Duodenal mucosa (tissue), 2 donors: ENCODE results near the gene TRIM34.
A peak's percentile ranks its signal among the peaks of the same experiment; 100 is the strongest.
"Not testable (repeated sequence)": the region's sequence is repeated elsewhere in the genome, so short reads cannot be mapped to it uniquely, and the experiment has no call there.

ENCODE experiments used
- H3K27ac ChIP-seq: one replicate; pipeline ENCODE4 v1.7.0; 2013; ENCODE audit warnings: low read depth, low read length
- H3K27me3 ChIP-seq, 2 donors: one replicate each; pipeline ENCODE4 v1.7.0; 2013; ENCODE audit warnings: low read length in 2 of 2, control low read depth in 1 of 2; ENCODE audit not compliant: insufficient read depth in 2 of 2, control insufficient read depth in 1 of 2
- H3K36me3 ChIP-seq, 2 donors: one replicate each; pipeline ENCODE4 v1.7.0; 2013; ENCODE audit warnings: low read length in 2 of 2, control low read depth in 1 of 2; ENCODE audit not compliant: insufficient read depth in 2 of 2, control insufficient read depth in 1 of 2
- H3K4me1 ChIP-seq, 2 donors: one replicate each; pipeline ENCODE4 v1.7.0; 2013; ENCODE audit warnings: low read length in 2 of 2, control low read depth in 1 of 2; ENCODE audit not compliant: insufficient read depth in 2 of 2, control insufficient read depth in 1 of 2
- H3K4me3 ChIP-seq, 2 donors: one replicate each; pipeline ENCODE4 v1.7.0; 2013; ENCODE audit warnings: low read length in 2 of 2, low read depth in 1 of 2
- H3K9ac ChIP-seq, 2 donors: one replicate each; pipeline ENCODE4 v1.7.0; 2013; ENCODE audit warnings: low read length in 2 of 2, low read depth in 1 of 2
- H3K9me3 ChIP-seq, 2 donors: one replicate each; pipeline ENCODE4 v1.7.0; 2013; ENCODE audit warnings: low read length in 2 of 2, control low read depth in 1 of 2; ENCODE audit not compliant: control insufficient read depth in 1 of 2

TRIM34 gene

GRCh38 chr11:5682890-5683441, 58.2 kb downstream of the TRIM34 start:
- H3K4me1 ChIP-seq, H3K4me3 ChIP-seq, H3K9me3 ChIP-seq, H3K27ac ChIP-seq, H3K9ac ChIP-seq, H3K27me3 ChIP-seq: not testable (repeated sequence)
- H3K36me3 ChIP-seq, result peaks cover 22 to 24% of the 10 kb centered on the region in 2 donors

GRCh38 chr11:5683620-5684019, 58.8 kb downstream of the TRIM34 start:
- peak overlapping the region in 1 of 2 donors; percentile 87 for H3K4me3 ChIP-seq
- not testable (repeated sequence) for H3K27ac ChIP-seq, H3K27me3 ChIP-seq, H3K4me1 ChIP-seq, H3K9me3 ChIP-seq
- H3K36me3 ChIP-seq, result peaks cover 15 to 18% of the 10 kb centered on the region in 2 donors
- H3K9ac ChIP-seq, result peak overlapping the region in 1 of 2 donors; percentile 89

- Histone ChIP-seq H3K4me1 (peaks cover 5 to 7% of the 10 kb centered on the region in 2 donors), H3K4me3 (peak overlapping the region; percentile 87 to 89), H3K36me3 (peaks cover 10 to 13% of the 10 kb centered on the region in 2 donors), H3K27me3 (no peaks in the 10 kb centered on the region), H3K9ac (peak overlapping the region; percentile 81 to 89), H3K27ac (peak overlapping the region; percentile 88), H3K9me3 (no peaks in the 10 kb centered on the region)
These were observed 59.3 kb downstream of the TRIM34 start for GRCh38 chr11:5684036-5684645.

GRCh38 chr11:5684646-5685362, 60.0 kb downstream of the TRIM34 start, which contains the start of gene TRIM5:
Gene TRIM5, minus strand, starts transcription at chr11:5685074. Its CDS starts 4,897 bp downstream, at chr11:5680177.
- Histone ChIP-seq H3K9ac (peak within 1 kb of the TSS; percentile 81 to 89), H3K27ac (peak within 1 kb of the TSS; percentile 88), H3K4me1 (peaks cover 10 to 12% of the 10 kb centered on the region in 2 donors), H3K9me3 (no peaks in the 10 kb centered on the region), H3K36me3 (peaks cover 3 to 6% of the 10 kb centered on the region in 2 donors), H3K4me3 (peak within 1 kb of the TSS; percentile 87 to 89), H3K27me3 (no peaks in the 10 kb centered on the region)

- Histone ChIP-seq H3K9ac (no peak overlapping the region), H3K4me3 (no peak overlapping the region), H3K4me1 (peaks cover 13 to 23% of the 10 kb centered on the region in 2 donors), H3K36me3 (no peaks in the 10 kb centered on the region), H3K27ac (no peak overlapping the region), H3K9me3 (no peaks in the 10 kb centered on the region), H3K27me3 (no peaks in the 10 kb centered on the region)
These were observed 61.6 kb downstream of the TRIM34 start for GRCh38 chr11:5686426-5686825.

GRCh38 chr11:5688482-5688881, 63.7 kb downstream of the TRIM34 start:
- no peaks in the 10 kb centered on the region for H3K9me3 ChIP-seq
- H3K4me3 ChIP-seq, result no peak overlapping the region
- no peaks in the 10 kb centered on the region for H3K27me3 ChIP-seq
- H3K9ac ChIP-seq, result no peak overlapping the region
- H3K36me3 ChIP-seq, result no peaks in the 10 kb centered on the region
- H3K27ac ChIP-seq, result no peak overlapping the region
- H3K4me1 ChIP-seq, result peaks cover 13 to 26% of the 10 kb centered on the region in 2 donors

GRCh38 chr11:5689551-5689983, 64.8 kb downstream of the TRIM34 start, which contains the start of gene TRIM22:
Gene TRIM22, plus strand, starts transcription at chr11:5689790. Its CDS starts 6,443 bp downstream, at chr11:5696233.
- Histone ChIP-seq H3K4me1 (peaks cover 16 to 22% of the 10 kb centered on the region in 2 donors), H3K9ac (peak within 1 kb of the TSS; percentile 53 to 90), H3K36me3 (no peaks in the 10 kb centered on the region), H3K9me3 (no peaks in the 10 kb centered on the region), H3K27me3 (no peaks in the 10 kb centered on the region), H3K27ac (peak within 1 kb of the TSS; percentile 89), H3K4me3 (peak within 1 kb of the TSS; percentile 75 to 87)

- no peaks in the 10 kb centered on the region for H3K27me3 ChIP-seq
- H3K27ac ChIP-seq, result peak overlapping the region; percentile 89
- no peaks in the 10 kb centered on the region for H3K36me3 ChIP-seq
- H3K9me3 ChIP-seq, result no peaks in the 10 kb centered on the region
- H3K9ac ChIP-seq, result peak overlapping the region; percentile 53 to 90
- peaks cover 16 to 22% of the 10 kb centered on the region in 2 donors for H3K4me1 ChIP-seq
- H3K4me3 ChIP-seq, result peak overlapping the region; percentile 75 to 87
These were observed 65.4 kb downstream of the TRIM34 start for GRCh38 chr11:5690216-5690615.

GRCh38 chr11:5690736-5691135, 65.9 kb downstream of the TRIM34 start:
- H3K27ac ChIP-seq, result peak overlapping the region; percentile 89
- H3K4me3 ChIP-seq, result peak overlapping the region; percentile 75 to 87
- H3K27me3 ChIP-seq, result no peaks in the 10 kb centered on the region
- H3K36me3 ChIP-seq, result no peaks in the 10 kb centered on the region
- H3K4me1 ChIP-seq, result peaks cover 16 to 22% of the 10 kb centered on the region in 2 donors
- no peaks in the 10 kb centered on the region for H3K9me3 ChIP-seq
- H3K9ac ChIP-seq, result peak overlapping the region; percentile 53 to 90
